IMR-90 (cell line): Measurements from ENCODE around the gene LSM12. TPM values are rescaled to one million over a fixed set of nuclear protein-coding genes. Genes with fewer than 3 reads are reported as not detected.

Source experiments
- ATAC-seq: fragments of 200-7000 bp; cut with Tn5 transposase; 2 replicates; pipeline ENCODE4 v1.9.1; 2020; ENCODE audit warnings: low read depth, mild to moderate bottlenecking, moderate library complexity
- BruUV-seq: library from RNA; stranded (reverse); fragments of 400-500 nt; replicated peaks from 2 replicates; lab custom pipeline; 2021; lab: Mats Ljungman, UMichigan
- CTCF ChIA-PET: fragments of 300-600 bp; formaldehyde crosslinking; extraction: SDS; loops from one replicate; lab custom pipeline; 2021; ENCODE audit warnings: antibody characterized with exemption; lab: Yijun Ruan, JAX
- POLR2A ChIA-PET: fragments of 300-600 bp; sonication (Branson Sonifier 250); formaldehyde crosslinking; loops from one replicate; lab custom pipeline; 2022; ENCODE audit warnings: antibody characterized with exemption; ENCODE audit not compliant: unreplicated experiment; lab: Charles Lee
- DNase-seq: peaks from one replicate; pipeline ENCODE4 v3.0.0; 2013
- H2AFZ ChIP-seq: replicated peaks from 2 replicates; pipeline ENCODE3; 2013; ENCODE audit warnings: low read length, mild to moderate bottlenecking; ENCODE audit not compliant: poor library complexity
- H2AK5ac ChIP-seq: 2 replicates; pipeline ENCODE4 v1.6.1; 2013; ENCODE audit warnings: low read depth, low read length, inconsistent platforms
- H2AK9ac ChIP-seq: replicated peaks from 2 replicates; pipeline ENCODE3; 2013; ENCODE audit warnings: mild to moderate bottlenecking, low read depth, low read length, moderate library complexity; ENCODE audit not compliant: poor library complexity
- H2BK120ac ChIP-seq: 2 replicates; pipeline ENCODE4 v1.6.1; 2013; ENCODE audit warnings: low read depth, low read length, inconsistent platforms
- H2BK15ac ChIP-seq: 3 replicates; pipeline ENCODE4 v1.6.1; 2013; ENCODE audit warnings: low read depth, low read length, inconsistent platforms
- H2BK20ac ChIP-seq: 2 replicates; pipeline ENCODE4 v1.6.1; 2013; ENCODE audit warnings: low read depth, mild to moderate bottlenecking, inconsistent platforms, low read length, moderate library complexity
- H2BK5ac ChIP-seq: 2 replicates; pipeline ENCODE4 v1.6.1; 2013; ENCODE audit warnings: mild to moderate bottlenecking, low read depth, low read length, inconsistent platforms; ENCODE audit not compliant: poor library complexity, severe bottlenecking
- H3K14ac ChIP-seq: replicated peaks from 2 replicates; pipeline ENCODE4 v1.6.1; 2013; ENCODE audit warnings: low read depth, low read length, inconsistent platforms
- H3K18ac ChIP-seq: 2 replicates; pipeline ENCODE4 v1.6.1; 2013; ENCODE audit warnings: low read depth, low read length, control low read depth
- H3K23ac ChIP-seq: 2 replicates; pipeline ENCODE4 v1.6.1; 2013; ENCODE audit warnings: low read depth, low read length, inconsistent platforms
- H3K27ac ChIP-seq: 2 replicates; pipeline ENCODE4 v1.5.1; 2013; ENCODE audit warnings: mild to moderate bottlenecking, control low read depth, low read length; ENCODE audit not compliant: insufficient read depth
- H3K27me3 ChIP-seq: 2 replicates; pipeline ENCODE4 v1.6.1; 2013; ENCODE audit warnings: low read length; ENCODE audit not compliant: control insufficient read depth, insufficient read depth
- H3K36me3 ChIP-seq: 2 replicates; pipeline ENCODE4 v1.6.1; 2013; ENCODE audit warnings: low read length, mixed read lengths; ENCODE audit not compliant: control insufficient read depth, insufficient read depth
- H3K4ac ChIP-seq: 2 replicates; pipeline ENCODE4 v1.6.1; 2013; ENCODE audit warnings: low read depth, low read length, inconsistent platforms
- H3K4me1 ChIP-seq: 2 replicates; pipeline ENCODE4 v1.6.1; 2013; ENCODE audit warnings: low read length, mixed read lengths; ENCODE audit not compliant: control insufficient read depth, insufficient read depth
- H3K4me2 ChIP-seq: 2 replicates; pipeline ENCODE4 v1.6.1; 2013; ENCODE audit warnings: low read depth, mild to moderate bottlenecking, control low read depth, low read length, moderate library complexity
- H3K4me3 ChIP-seq: 2 replicates; pipeline ENCODE4 v1.5.1; 2013; ENCODE audit warnings: low read depth, mild to moderate bottlenecking, control low read depth, low read length, moderate library complexity; ENCODE audit not compliant: insufficient read depth
- H3K56ac ChIP-seq: 2 replicates; pipeline ENCODE4 v1.6.1; 2013; ENCODE audit warnings: low read length, inconsistent platforms; ENCODE audit not compliant: insufficient read depth; ENCODE audit errors: extremely low read depth
- H3K79me1 ChIP-seq, 2 experiments: 2 replicates each; pipeline ENCODE4 v1.6.1; 2013; ENCODE audit warnings: low read length in 2 of 2, inconsistent platforms in 1 of 2, low read depth in 1 of 2
- H3K9ac ChIP-seq: 2 replicates; pipeline ENCODE4 v1.6.1; 2013; ENCODE audit warnings: low read depth, low read length, control low read depth
- H3K9me1 ChIP-seq: 2 replicates; pipeline ENCODE4 v1.6.1; 2013; ENCODE audit warnings: low read length, inconsistent platforms; ENCODE audit not compliant: insufficient read depth
- H3K9me3 ChIP-seq: 2 replicates; pipeline ENCODE4 v1.6.1; 2013; ENCODE audit warnings: low read length; ENCODE audit not compliant: control insufficient read depth, insufficient read depth
- H4K20me1 ChIP-seq: 2 replicates; pipeline ENCODE4 v1.6.1; 2013; ENCODE audit warnings: low read length, inconsistent platforms; ENCODE audit not compliant: insufficient read depth
- H4K5ac ChIP-seq: 2 replicates; pipeline ENCODE4 v1.6.1; 2013; ENCODE audit warnings: mild to moderate bottlenecking, low read depth, low read length, control low read depth
- H4K8ac ChIP-seq, 2 experiments: 2 replicates each; pipeline ENCODE4 v1.6.1; 2013; ENCODE audit warnings: low read depth in 2 of 2, low read length in 2 of 2, control low read depth in 1 of 2, inconsistent platforms in 1 of 2
- H4K91ac ChIP-seq: 2 replicates; pipeline ENCODE4 v1.6.1; 2013; ENCODE audit warnings: low read depth, low read length, inconsistent platforms; ENCODE audit not compliant: insufficient read depth
- CEBPB ChIP-seq: IDR thresholded peaks from 2 replicates; pipeline ENCODE4 v1.6.1; 2012; ENCODE audit warnings: low read depth, low read length, improper control_type of control experiment
- FOS ChIP-seq: fragments of 150-350 bp; IDR thresholded peaks from 2 replicates; pipeline ENCODE4 v1.6.1; 2016; ENCODE audit warnings: low read depth, low read length
- MAFK ChIP-seq: IDR thresholded peaks from 2 replicates; pipeline ENCODE4 v1.6.1; 2012; ENCODE audit warnings: low read depth, low read length, improper control_type of control experiment
- MAZ ChIP-seq: IDR thresholded peaks from 2 replicates; pipeline ENCODE4 v1.6.1; 2012; ENCODE audit warnings: low read depth, mild to moderate bottlenecking, low read length, improper control_type of control experiment, moderate library complexity, borderline replicate concordance
- MXI1 ChIP-seq: IDR thresholded peaks from 2 replicates; pipeline ENCODE4 v1.6.1; 2012; ENCODE audit warnings: low read depth, mild to moderate bottlenecking, low read length, moderate library complexity, borderline replicate concordance
- NFE2L2 ChIP-seq: fragments of 150-350 bp; IDR thresholded peaks from 2 replicates; pipeline ENCODE4 v1.6.1; 2016; ENCODE audit warnings: low read depth, mild to moderate bottlenecking, low read length
- RAD21 ChIP-seq: IDR thresholded peaks from 2 replicates; pipeline ENCODE4 v1.6.1; 2012; ENCODE audit warnings: low read length, improper control_type of control experiment
- RFX5 ChIP-seq: IDR thresholded peaks from 2 replicates; pipeline ENCODE4 v1.8.0; 2012; ENCODE audit warnings: low read depth, mild to moderate bottlenecking, low read length, moderate library complexity
- SMC3 ChIP-seq: fragments of 150-350 bp; IDR thresholded peaks from 2 replicates; pipeline ENCODE4 v1.6.1; 2016; ENCODE audit warnings: low read depth, mild to moderate bottlenecking, antibody characterized with exemption, low read length, moderate library complexity
- WGBS, 2 experiments: methylation state at CpG; one replicate each; pipeline versions ENCODE4 v1.1.5 to v1.1.7; 2013; ENCODE audit warnings: missing lambda C conversion rate in 2 of 2; ENCODE audit not compliant: insufficient read length in 1 of 2; ENCODE audit errors: extremely low coverage in 2 of 2; 5-methylcytosine and 5-hydroxymethylcytosine counted together
- dilution Hi-C: fragments of 300-500 bp; cut with HindIII; formaldehyde crosslinking; loops from one replicate; pipeline ENCODE4 v1.14.3; 2018; ENCODE audit warnings: low sequenced_read_pairs; ENCODE audit not compliant: unreplicated experiment
- in situ Hi-C: fragments of 300-500 bp; cut with MboI; formaldehyde crosslinking; loops from 3 replicates; pipeline ENCODE4 v1.14.3; 2019; ENCODE audit warnings: low sequenced_read_pairs, inconsistent platforms, mixed read lengths
- intact Hi-C: fragments of 100-400 bp; cut with micrococcal nuclease; formaldehyde crosslinking; loops from 2 replicates; pipeline ENCODE4 v1.10.0; 2022
- polyA plus RNA-seq, 3 experiments: library from polyadenylated mRNA; depleted of rRNA; stranded (reverse); fragments of >200 nt; gene quantifications; 2 replicates each; pipeline ENCODE4 v1.2.3, GENCODE V29; 2012; ENCODE audit warnings: low replicate concordance in 1 of 3
- total RNA-seq: library from RNA; depleted of rRNA; stranded (reverse); fragments of >200 nt; gene quantifications from 2 replicates; pipeline ENCODE4 v1.2.3, GENCODE V29; 2012
- TF ChIP-seq, protein P1 (sequence below): fragments of 150-350 bp; IDR thresholded peaks from 2 replicates; pipeline ENCODE4 v1.6.1; 2017; ENCODE audit warnings: mild to moderate bottlenecking, antibody characterized with exemption, low read length, low read depth
- TF ChIP-seq, protein P2 (sequence below): conservative IDR thresholded peaks from 2 replicates; pipeline ENCODE4 v1.5.1; 2012; ENCODE audit warnings: mild to moderate bottlenecking, low read depth, low read length, improper control_type of control experiment

LSM12 gene
- total and polyA plus RNA-seq, 2 of the 4 experiments (the other 2 are of a cell fraction) = 38.0 to 41.0 TPM

DNA sequence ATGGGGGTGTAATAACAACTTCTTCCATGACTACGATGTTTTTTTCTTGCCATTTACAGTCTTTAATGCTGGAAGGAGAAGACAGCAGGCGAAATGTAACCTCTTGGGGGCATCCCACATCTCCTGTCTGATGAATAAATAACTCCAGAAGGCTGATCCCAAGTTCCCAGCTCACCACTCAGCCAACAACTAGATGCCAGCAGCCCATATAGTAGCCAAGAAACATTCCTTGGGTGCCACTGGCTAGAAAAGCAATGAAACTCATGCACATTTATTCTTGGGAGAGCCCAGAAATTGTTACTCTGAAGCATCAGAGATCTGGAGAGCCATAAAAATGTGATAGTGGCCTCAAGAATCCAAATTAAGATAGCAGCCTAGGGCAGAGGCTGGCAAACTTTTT, 29.0 kb downstream of the LSM12 start:
- in situ Hi-C loops = no loop called here
- Histone ChIP-seq H3K27me3 (no peaks in the 10 kb centered on the region), H3K18ac (no peak overlapping the region), H3K9me3 (no peaks in the 10 kb centered on the region), H3K36me3 (peaks cover 33% of the 10 kb centered on the region), H2AFZ (no peak overlapping the region), H3K23ac (no peak overlapping the region), H2BK15ac (no peak overlapping the region), H3K4me3 (no peak overlapping the region), H3K9ac (no peak overlapping the region), H3K56ac (no peak overlapping the region), H3K4me1 (peaks cover 3% of the 10 kb centered on the region; the same call in 1 of the 2 replicates), H3K4ac (no peak overlapping the region), H3K27ac (no peak overlapping the region), H2BK20ac (no peak overlapping the region), H2BK5ac (no peak overlapping the region), H3K14ac (no peak overlapping the region), H4K8ac (no peak overlapping the region), H4K91ac (no peak overlapping the region), H2AK9ac (no peak overlapping the region), H4K5ac (no peak overlapping the region), H4K20me1 (peaks cover 37% of the 10 kb centered on the region), H3K9me1 (no peaks in the 10 kb centered on the region), H2BK120ac (no peak overlapping the region), H2AK5ac (no peak overlapping the region), H3K4me2 (no peak overlapping the region), H3K79me1 (peaks cover 18 to 52% of the 10 kb centered on the region in 2 experiments)
- ChIA-PET POLR2A (no interaction called here), CTCF (interaction anchor here (0.6 kb wide), 1 partner anchor 77 kb away, joined by 3 read pairs; no protein-coding TSS in a partner anchor)
- intact Hi-C loops = no loop called here
- no CpG with 5 or more reads among the region's 2 CpGs for WGBS, 2 experiments
- DNase-seq = no peak
- dilution Hi-C loops = no loop called here
- BruUV-seq = no TSS peak
- TF ChIP-seq MXI1 (no peak), RAD21 (no peak), NFE2L2 (no peak), MAZ (no peak), SMC3 (no peak), RFX5 (no peak), MAFK (no peak), FOS (no peak), CEBPB (no peak)
- TF ChIP-seq, protein P1, sequence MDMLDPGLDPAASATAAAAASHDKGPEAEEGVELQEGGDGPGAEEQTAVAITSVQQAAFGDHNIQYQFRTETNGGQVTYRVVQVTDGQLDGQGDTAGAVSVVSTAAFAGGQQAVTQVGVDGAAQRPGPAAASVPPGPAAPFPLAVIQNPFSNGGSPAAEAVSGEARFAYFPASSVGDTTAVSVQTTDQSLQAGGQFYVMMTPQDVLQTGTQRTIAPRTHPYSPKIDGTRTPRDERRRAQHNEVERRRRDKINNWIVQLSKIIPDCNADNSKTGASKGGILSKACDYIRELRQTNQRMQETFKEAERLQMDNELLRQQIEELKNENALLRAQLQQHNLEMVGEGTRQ = no peak
- TF ChIP-seq, protein P2, sequence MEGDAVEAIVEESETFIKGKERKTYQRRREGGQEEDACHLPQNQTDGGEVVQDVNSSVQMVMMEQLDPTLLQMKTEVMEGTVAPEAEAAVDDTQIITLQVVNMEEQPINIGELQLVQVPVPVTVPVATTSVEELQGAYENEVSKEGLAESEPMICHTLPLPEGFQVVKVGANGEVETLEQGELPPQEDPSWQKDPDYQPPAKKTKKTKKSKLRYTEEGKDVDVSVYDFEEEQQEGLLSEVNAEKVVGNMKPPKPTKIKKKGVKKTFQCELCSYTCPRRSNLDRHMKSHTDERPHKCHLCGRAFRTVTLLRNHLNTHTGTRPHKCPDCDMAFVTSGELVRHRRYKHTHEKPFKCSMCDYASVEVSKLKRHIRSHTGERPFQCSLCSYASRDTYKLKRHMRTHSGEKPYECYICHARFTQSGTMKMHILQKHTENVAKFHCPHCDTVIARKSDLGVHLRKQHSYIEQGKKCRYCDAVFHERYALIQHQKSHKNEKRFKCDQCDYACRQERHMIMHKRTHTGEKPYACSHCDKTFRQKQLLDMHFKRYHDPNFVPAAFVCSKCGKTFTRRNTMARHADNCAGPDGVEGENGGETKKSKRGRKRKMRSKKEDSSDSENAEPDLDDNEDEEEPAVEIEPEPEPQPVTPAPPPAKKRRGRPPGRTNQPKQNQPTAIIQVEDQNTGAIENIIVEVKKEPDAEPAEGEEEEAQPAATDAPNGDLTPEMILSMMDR = no peak
- no peak for ATAC-seq
